Measurements from ENCODE around the gene RBBP8.

Gene RBBP8

DNA sequence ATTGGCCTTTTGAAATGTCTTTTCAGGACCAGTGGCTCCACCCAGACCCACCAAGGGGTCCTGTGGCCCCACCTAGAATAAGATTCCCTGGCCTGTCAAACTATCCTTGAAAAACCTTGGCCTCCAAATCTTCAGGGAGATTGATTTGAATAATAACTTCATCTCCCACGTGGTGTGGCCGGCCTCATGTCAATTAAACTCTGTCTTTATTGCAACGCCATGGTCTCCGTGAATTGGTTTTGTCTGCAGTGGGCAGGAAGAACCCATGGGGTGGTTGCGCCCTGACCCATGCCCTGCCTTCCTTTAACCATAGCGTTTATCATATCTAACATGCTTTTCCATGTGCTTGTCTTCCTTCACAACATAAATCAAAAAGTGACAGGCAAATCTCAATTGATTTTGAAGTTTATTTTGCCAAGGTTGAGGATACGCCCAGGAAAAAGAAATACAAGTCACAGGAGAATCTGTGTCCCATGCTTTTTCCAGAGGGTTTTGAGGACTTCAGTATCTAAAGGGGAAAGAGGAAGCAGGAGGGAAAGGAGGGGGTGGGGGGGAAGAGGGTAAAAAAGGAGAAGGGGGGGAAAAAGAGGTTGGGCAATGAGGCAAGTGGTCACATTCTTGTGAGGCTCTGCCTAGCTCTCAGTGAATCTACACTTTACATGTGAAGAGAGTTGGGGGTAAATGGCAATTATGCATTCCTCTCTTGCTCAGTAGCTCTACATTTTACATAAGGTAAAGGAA lies 135.6 kb downstream of the RBBP8 start:
- no peak for DNase-seq (ENCODE audit: low read depth in 2 of 2)
- TF ChIP-seq, protein P1, sequence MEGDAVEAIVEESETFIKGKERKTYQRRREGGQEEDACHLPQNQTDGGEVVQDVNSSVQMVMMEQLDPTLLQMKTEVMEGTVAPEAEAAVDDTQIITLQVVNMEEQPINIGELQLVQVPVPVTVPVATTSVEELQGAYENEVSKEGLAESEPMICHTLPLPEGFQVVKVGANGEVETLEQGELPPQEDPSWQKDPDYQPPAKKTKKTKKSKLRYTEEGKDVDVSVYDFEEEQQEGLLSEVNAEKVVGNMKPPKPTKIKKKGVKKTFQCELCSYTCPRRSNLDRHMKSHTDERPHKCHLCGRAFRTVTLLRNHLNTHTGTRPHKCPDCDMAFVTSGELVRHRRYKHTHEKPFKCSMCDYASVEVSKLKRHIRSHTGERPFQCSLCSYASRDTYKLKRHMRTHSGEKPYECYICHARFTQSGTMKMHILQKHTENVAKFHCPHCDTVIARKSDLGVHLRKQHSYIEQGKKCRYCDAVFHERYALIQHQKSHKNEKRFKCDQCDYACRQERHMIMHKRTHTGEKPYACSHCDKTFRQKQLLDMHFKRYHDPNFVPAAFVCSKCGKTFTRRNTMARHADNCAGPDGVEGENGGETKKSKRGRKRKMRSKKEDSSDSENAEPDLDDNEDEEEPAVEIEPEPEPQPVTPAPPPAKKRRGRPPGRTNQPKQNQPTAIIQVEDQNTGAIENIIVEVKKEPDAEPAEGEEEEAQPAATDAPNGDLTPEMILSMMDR (IDR thresholded peaks at IDR 0.05; ENCODE audit: low read depth, low read length), result no peak
- H3K4me3 ChIP-seq (replicated peaks in 1 of 2; ENCODE audit: low read depth in 2 of 2, low read length in 2 of 2), result no peak overlapping the region

DNA sequence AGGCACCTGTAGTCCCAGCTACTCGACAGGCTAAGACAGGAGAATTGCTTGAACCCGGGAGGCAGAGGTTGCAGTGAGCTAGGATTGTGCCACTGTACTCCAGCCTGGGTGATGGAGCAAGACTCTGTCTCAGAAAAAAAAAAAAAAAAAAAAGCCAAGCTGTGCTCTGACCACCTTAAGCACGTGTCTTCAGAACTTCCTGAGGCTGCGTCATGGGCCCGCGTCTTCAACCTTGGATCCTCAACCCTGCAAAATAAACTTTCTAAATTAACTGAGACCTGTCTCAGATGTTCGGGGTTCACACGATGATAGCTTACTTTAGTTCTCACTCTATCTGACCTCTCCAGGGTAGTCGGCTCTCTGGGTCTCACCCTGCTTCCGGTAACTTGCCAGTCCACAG lies 136.4 kb downstream of the RBBP8 start:
- TF ChIP-seq, protein P1 (IDR thresholded peaks at IDR 0.05; ENCODE audit: low read depth, low read length), result no peak
- DNase-seq (ENCODE audit: low read depth in 2 of 2), result no peak
- no peak overlapping the region for H3K4me3 ChIP-seq (replicated peaks in 1 of 2; ENCODE audit: low read depth in 2 of 2, low read length in 2 of 2)

DNA sequence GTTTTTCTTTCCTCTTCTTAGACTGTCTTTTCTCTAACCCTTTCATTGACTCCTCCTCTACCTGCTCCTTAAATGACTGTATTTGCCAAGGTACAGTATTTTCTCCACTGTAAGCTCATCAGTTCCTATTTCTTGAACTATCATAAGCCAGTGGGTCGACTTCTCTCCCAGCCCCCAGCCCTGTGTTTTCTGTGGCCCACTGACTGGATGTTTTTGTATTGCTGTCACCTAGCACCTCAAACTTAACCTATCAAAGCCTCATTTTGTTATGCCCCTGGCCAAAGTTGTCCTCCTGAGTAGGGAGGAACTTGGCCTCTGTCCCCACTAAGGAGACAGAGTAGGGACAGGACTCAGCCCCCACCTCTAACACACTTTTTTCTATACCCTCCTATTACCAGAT lies 136.8 kb downstream of the RBBP8 start:
- H3K4me3 ChIP-seq (replicated peaks in 1 of 2; ENCODE audit: low read depth in 2 of 2, low read length in 2 of 2), result no peak overlapping the region
- TF ChIP-seq, protein P1 (IDR thresholded peaks at IDR 0.05; ENCODE audit: low read depth, low read length), result no peak
- DNase-seq (ENCODE audit: low read depth in 2 of 2), result no peak

DNA sequence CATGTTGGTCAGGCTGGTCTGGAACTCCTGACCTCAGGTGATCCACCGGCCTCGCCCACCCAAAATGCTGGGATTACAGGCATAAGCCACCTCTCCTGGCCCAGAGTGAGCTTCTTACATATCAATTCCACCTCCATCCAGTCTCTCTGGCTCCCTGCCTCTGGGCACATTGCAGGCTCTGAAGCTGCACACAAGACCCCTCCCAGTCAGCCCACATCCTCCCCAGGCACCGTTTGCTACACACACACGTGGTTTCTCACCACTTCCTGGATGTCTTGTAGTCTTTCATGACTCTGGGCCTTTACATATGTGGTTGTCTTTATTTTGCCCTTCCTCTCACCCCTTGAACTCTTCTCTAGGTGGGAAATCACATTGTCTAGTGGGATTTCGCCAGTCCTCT lies 138.2 kb downstream of the RBBP8 start:
- TF ChIP-seq, protein P1 (IDR thresholded peaks at IDR 0.05; ENCODE audit: low read depth, low read length), result no peak
- H3K4me3 ChIP-seq (replicated peaks in 1 of 2; ENCODE audit: low read depth in 2 of 2, low read length in 2 of 2), result no peak overlapping the region
- DNase-seq (ENCODE audit: low read depth in 2 of 2), result no peak

DNA sequence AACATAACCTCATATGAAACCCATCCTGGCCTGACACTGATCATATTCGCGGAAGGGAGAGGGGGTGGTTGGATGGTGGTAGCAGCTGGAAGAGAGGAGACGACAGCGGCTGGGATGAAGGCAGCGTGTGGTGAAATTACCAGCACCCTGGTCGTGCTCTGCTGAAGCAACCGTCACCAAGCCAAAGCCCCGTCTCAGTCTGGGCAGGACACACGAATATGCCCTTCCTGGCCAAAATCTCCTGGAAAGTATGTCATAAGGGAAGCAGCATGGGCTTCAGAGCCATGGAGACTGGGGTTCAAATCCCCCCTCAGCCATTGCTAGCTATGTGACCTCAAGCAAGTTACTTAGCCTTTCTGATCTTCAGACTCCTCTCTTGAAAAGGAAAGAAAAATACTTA lies 139.0 kb downstream of the RBBP8 start:
- H3K4me3 ChIP-seq (replicated peaks in 1 of 2; ENCODE audit: low read depth in 2 of 2, low read length in 2 of 2), result no peak overlapping the region
- TF ChIP-seq, protein P1 (IDR thresholded peaks at IDR 0.05; ENCODE audit: low read depth, low read length), result no peak
- DNase-seq (ENCODE audit: low read depth in 2 of 2), result no peak

DNA sequence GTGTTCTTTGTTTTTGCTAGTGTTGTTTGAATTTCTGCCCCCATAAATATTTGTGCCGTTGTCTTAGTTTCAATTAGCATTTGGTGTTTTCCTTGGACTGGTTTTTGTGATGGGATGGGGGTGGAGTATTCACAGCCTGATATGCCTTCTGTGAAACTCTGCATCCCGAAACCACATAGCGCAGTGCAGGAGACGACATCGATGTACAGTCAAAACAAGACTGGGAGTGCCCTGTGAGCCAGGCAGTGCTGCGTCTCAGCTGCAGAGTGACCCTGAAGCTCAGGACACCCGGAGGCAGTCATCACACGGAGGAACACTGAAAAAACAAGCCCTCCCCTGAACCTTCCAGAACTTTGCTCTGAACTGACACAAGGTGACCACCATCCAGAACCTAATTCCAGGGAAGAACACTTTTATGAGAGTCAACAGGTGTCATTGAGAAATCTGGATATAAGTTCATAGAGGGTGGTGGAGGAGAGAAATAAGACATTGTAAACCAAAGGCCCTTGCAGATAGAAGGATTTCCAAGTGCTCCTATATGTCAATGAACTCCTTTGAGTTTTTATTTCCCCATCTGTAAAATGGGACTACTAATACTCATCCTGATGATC lies 141.0 kb downstream of the RBBP8 start:
- TF ChIP-seq, protein P1 (IDR thresholded peaks at IDR 0.05; ENCODE audit: low read depth, low read length), result no peak
- DNase-seq (ENCODE audit: low read depth in 2 of 2), result peak in 1 of 2 donors; percentile 17
- no peak overlapping the region for H3K4me3 ChIP-seq (replicated peaks in 1 of 2; ENCODE audit: low read depth in 2 of 2, low read length in 2 of 2)
